GM12891 (cell line): ENCODE results near the gene NCAPH2.
"Not testable (repeated sequence)": the region's sequence is repeated elsewhere in the genome, so short reads cannot be mapped to it uniquely, and the experiment has no call there.

Experiments
- DNase-seq: peaks from one replicate; pipeline ENCODE4 v3.0.0; 2011; ENCODE audit warnings: low spot score; ENCODE audit not compliant: insufficient read length
- FAIRE-seq: peaks from 2 replicates; lab custom pipeline; 2011; peaks lifted over from hg19 to GRCh38; lab: Jason Lieb, UNC
- PAX5 ChIP-seq: IDR thresholded peaks from 2 replicates; pipeline ENCODE4 v1.6.1; 2011; ENCODE audit warnings: low read length, moderate library complexity, mild to moderate bottlenecking; ENCODE audit not compliant: insufficient read depth, severe bottlenecking
- POLR2A ChIP-seq: IDR thresholded peaks from 2 replicates; pipeline ENCODE4 v1.6.1; 2011; ENCODE audit warnings: low read depth, low read length, control low read depth
- POLR2AphosphoS5 ChIP-seq: IDR thresholded peaks from 2 replicates; pipeline ENCODE4 v1.6.1; 2011; ENCODE audit warnings: low read depth, low read length, control low read depth
- POU2F2 ChIP-seq: IDR thresholded peaks from 2 replicates; pipeline ENCODE4 v1.6.1; 2011; ENCODE audit warnings: low read depth, mild to moderate bottlenecking, control low read depth, low read length, moderate library complexity
- SPI1 ChIP-seq: IDR thresholded peaks from 2 replicates; pipeline ENCODE4 v1.6.1; 2011; ENCODE audit warnings: low read depth, low read length, control low read depth
- TAF1 ChIP-seq: IDR thresholded peaks from 2 replicates; pipeline ENCODE4 v1.6.1; 2011; ENCODE audit warnings: low read depth, low read length, control low read depth

The NCAPH2 gene

GRCh38 chr22:50533856-50534711 is 26.1 kb downstream of the NCAPH2 start:
- TF ChIP-seq POLR2A, result peak; percentile 54; the same call in 1 of the 2 replicates
- FAIRE-seq, result peak; percentile 95
- not testable (repeated sequence) for DNase-seq

- DNase-seq (no peak), FAIRE-seq (peak; percentile 28)
- no peak for TF ChIP-seq PAX5
Measured at GRCh38 chr22:50535113-50535512, 27.1 kb downstream of the NCAPH2 start.

GRCh38 chr22:50536226-50536625 is 28.2 kb downstream of the NCAPH2 start:
- no peak for DNase-seq
- TF ChIP-seq POLR2AphosphoS5 (no peak), TAF1 (no peak), SPI1 (no peak), POLR2A (no peak), PAX5 (no peak), POU2F2 (no peak)
- peak; percentile 62 for FAIRE-seq

GRCh38 chr22:50537765-50538164 is 29.7 kb downstream of the NCAPH2 start:
- FAIRE-seq (no peak), DNase-seq (no peak)
- TF ChIP-seq POLR2AphosphoS5 (no peak), PAX5 (no peak), POU2F2 (no peak), TAF1 (no peak), SPI1 (no peak), POLR2A (no peak)

- no peak for DNase-seq
- FAIRE-seq, result no peak
- no peak for TF ChIP-seq PAX5
- no peak for TF ChIP-seq POLR2A
- TF ChIP-seq TAF1, result no peak
- TF ChIP-seq POLR2AphosphoS5, result no peak
- no peak for TF ChIP-seq SPI1
- TF ChIP-seq POU2F2, result no peak
Measured at GRCh38 chr22:50540381-50540780, 32.4 kb downstream of the NCAPH2 start.

- DNase-seq, result not testable (repeated sequence)
- FAIRE-seq, result peak; percentile 82
Measured at GRCh38 chr22:50541667-50542026, 33.6 kb downstream of the NCAPH2 start.

GRCh38 chr22:50542416-50542927 is 34.4 kb downstream of the NCAPH2 start:
- DNase-seq (no peak), FAIRE-seq (peak; percentile 97)
- TF ChIP-seq POLR2A, result peak; percentile 15; the same call in 1 of the 2 replicates
- TF ChIP-seq POLR2AphosphoS5, result peak; percentile 51; the same call in 1 of the 2 replicates
- no peak for TF ChIP-seq PAX5
- TF ChIP-seq SPI1, result no peak
- no peak for TF ChIP-seq TAF1
- 0 out of 2 replicates have a peak, but pooled peaks have one; percentile 34 for TF ChIP-seq POU2F2

- peak; percentile 88 for FAIRE-seq
- peak; percentile 80 for DNase-seq
- TF ChIP-seq POLR2A (no peak), PAX5 (peak; percentile 77), POU2F2 (no peak), TAF1 (no peak), POLR2AphosphoS5 (no peak), SPI1 (no peak)
Measured at GRCh38 chr22:50544078-50544745, 36.2 kb downstream of the NCAPH2 start.

GRCh38 chr22:50544746-50545253 is 36.8 kb downstream of the NCAPH2 start:
- DNase-seq, result no peak
- TF ChIP-seq POU2F2 (no peak), POLR2AphosphoS5 (no peak), TAF1 (no peak), POLR2A (no peak), PAX5 (no peak), SPI1 (no peak)
- peak; percentile 28 for FAIRE-seq
